ENCODE results near the gene RNASEH2C. TPM values are rescaled to one million over a fixed set of nuclear protein-coding genes. Genes with fewer than 3 reads are reported as not detected.

The RNASEH2C gene
- total and polyA plus RNA-seq, 10 of the 15 experiments (the other 5 are each of a cell fraction or from before 2014, with no cell fraction given), result 5.0 to 160 (median 47.1) TPM

- ChIA-PET SMC1A (ENCODE audit: uncharacterized antibody, unreplicated experiment) (no interaction called here), POLR2A (no interaction called here), CTCF (no interaction called here), RAD21 (ENCODE audit: unreplicated experiment) (no interaction called here)
- H3K4me2 ChIP-seq (ENCODE audit: control insufficient read depth, insufficient read depth), result no peak overlapping the region
- in situ Hi-C loops (cut with MboI), result no loop called here
- H4K20me1 ChIP-seq (ENCODE audit: control insufficient read depth, insufficient read depth), result no peaks in the 10 kb centered on the region
- TF ChIP-seq GATAD2B (conservative IDR thresholded peaks at IDR 0.05; ENCODE audit: low read depth), result no peak
- TF ChIP-seq MEF2A (IDR thresholded peaks at IDR 0.05; ENCODE audit: insufficient read depth, low read depth, low read length), result no peak
- TF ChIP-seq BCL3 (IDR thresholded peaks at IDR 0.05; ENCODE audit: borderline replicate concordance, insufficient read depth, low read depth, low read length, poor library complexity, severe bottlenecking), result no peak
- TF ChIP-seq NRF1 (conservative IDR thresholded peaks at IDR 0.05; ENCODE audit: low read depth, low read length), result no peak
- TF ChIP-seq CREB1 (IDR thresholded peaks at IDR 0.05; ENCODE audit: low read depth), result no peak
- no peak for TF ChIP-seq TBL1XR1 (IDR thresholded peaks at IDR 0.05; ENCODE audit: low read depth, low read length)
- TF ChIP-seq TARDBP (IDR thresholded peaks at IDR 0.05; ENCODE audit: borderline replicate concordance), result no peak
- H3K4me1 ChIP-seq (ENCODE audit: control insufficient read depth, insufficient read depth, low read length), result no peaks in the 10 kb centered on the region
- 38% methylated on average over 8 of the region's 8 CpGs for WGBS (ENCODE audit: insufficient coverage, insufficient replicate concordance, low lambda C conversion rate, missing lambda C conversion rate)
- BruUV-seq (replicated peaks), result no TSS peak
- H3K9me3 ChIP-seq (replicated peaks; ENCODE audit: control insufficient read depth, insufficient read depth, low read length), result no peaks in the 10 kb centered on the region
- H3K9ac ChIP-seq (ENCODE audit: control insufficient read depth, insufficient read depth, low read length), result no peak overlapping the region
- H2AFZ ChIP-seq (ENCODE audit: control insufficient read depth, low read depth, low read length), result no peak overlapping the region
- no peaks in the 10 kb centered on the region for H3K36me3 ChIP-seq (ENCODE audit: control insufficient read depth in 2 of 2, insufficient read depth in 2 of 2, low read length in 1 of 2)
- no peak for FAIRE-seq
- no peak overlapping the region for H3K27ac ChIP-seq (ENCODE audit: control insufficient read depth, insufficient read depth)
- H3K79me2 ChIP-seq (ENCODE audit: control insufficient read depth, insufficient read depth, low read length), result no peaks in the 10 kb centered on the region
- intact Hi-C loops (cut with micrococcal nuclease; ENCODE audit: unreplicated experiment), result no loop called here
- no peak for DNase-seq (ENCODE audit: low read depth, low spot score)
- ATAC-seq, result no peak
- H3K27me3 ChIP-seq (replicated peaks in 1 of 2; ENCODE audit: control insufficient read depth in 2 of 2, insufficient read depth in 2 of 2, low read length in 1 of 2), result no peaks in the 10 kb centered on the region
- no peak overlapping the region for H3K4me3 ChIP-seq
Observed at GRCh38 chr11:65698205-65698604, 22.4 kb downstream of the RNASEH2C start.

All from GM12878 (cell line).